KMS-11 (cell line): ENCODE data around the gene DHX8.

Experiments
- H2AFZ ChIP-seq: fragments of 200-600 bp; sonication (generic); 2 replicates; pipeline ENCODE4 v1.6.1; 2016; ENCODE audit warnings: antibody characterized with exemption, mixed run types, low read depth
- H3K27ac ChIP-seq: fragments of 200-600 bp; sonication (generic); 2 replicates; pipeline ENCODE4 v1.6.1; 2016; ENCODE audit warnings: mild to moderate bottlenecking, mixed run types
- H3K27me3 ChIP-seq: fragments of 200-600 bp; sonication (generic); 2 replicates; pipeline ENCODE4 v1.6.1; 2017; ENCODE audit warnings: mild to moderate bottlenecking, low read depth, mixed run types, moderate library complexity; ENCODE audit not compliant: insufficient read depth
- H3K36me3 ChIP-seq: fragments of 200-600 bp; sonication (generic); 2 replicates; pipeline ENCODE4 v1.6.1; 2017; ENCODE audit warnings: mild to moderate bottlenecking, mixed run types; ENCODE audit not compliant: insufficient read depth
- H3K4me1 ChIP-seq: fragments of 200-600 bp; sonication (generic); 2 replicates; pipeline ENCODE4 v1.6.1; 2016; ENCODE audit warnings: mild to moderate bottlenecking, low read depth, mixed run types; ENCODE audit not compliant: poor library complexity, severe bottlenecking
- H3K4me2 ChIP-seq: fragments of 200-600 bp; sonication (generic); 2 replicates; pipeline ENCODE4 v1.7.0; 2016; ENCODE audit warnings: mild to moderate bottlenecking, mixed run types
- H3K4me3 ChIP-seq: fragments of 200-600 bp; sonication (generic); IDR thresholded peaks from 2 replicates; pipeline ENCODE4 v1.6.1; 2017; ENCODE audit warnings: low read depth, low read length, mixed read lengths; ENCODE audit not compliant: insufficient read depth
- H3K79me2 ChIP-seq: fragments of 200-600 bp; sonication (generic); 2 replicates; pipeline ENCODE4 v1.6.1; 2016; ENCODE audit warnings: low read depth, mixed run types; ENCODE audit not compliant: insufficient read depth
- H3K9ac ChIP-seq: fragments of 200-600 bp; sonication (generic); 2 replicates; pipeline ENCODE4 v1.6.1; 2016; ENCODE audit warnings: mild to moderate bottlenecking, mixed run types
- H4K20me1 ChIP-seq: fragments of 200-600 bp; sonication (generic); 2 replicates; pipeline ENCODE4 v1.6.1; 2016; ENCODE audit warnings: mild to moderate bottlenecking, mixed run types; ENCODE audit not compliant: insufficient read depth
- TF ChIP-seq, protein P1 (sequence below): fragments of 200-600 bp; sonication (generic); conservative IDR thresholded peaks from 2 replicates; pipeline ENCODE4 v1.6.1; 2017; ENCODE audit warnings: low read depth, mild to moderate bottlenecking, antibody characterized with exemption, low read length, moderate library complexity, mixed read lengths

DHX8 gene

DNA sequence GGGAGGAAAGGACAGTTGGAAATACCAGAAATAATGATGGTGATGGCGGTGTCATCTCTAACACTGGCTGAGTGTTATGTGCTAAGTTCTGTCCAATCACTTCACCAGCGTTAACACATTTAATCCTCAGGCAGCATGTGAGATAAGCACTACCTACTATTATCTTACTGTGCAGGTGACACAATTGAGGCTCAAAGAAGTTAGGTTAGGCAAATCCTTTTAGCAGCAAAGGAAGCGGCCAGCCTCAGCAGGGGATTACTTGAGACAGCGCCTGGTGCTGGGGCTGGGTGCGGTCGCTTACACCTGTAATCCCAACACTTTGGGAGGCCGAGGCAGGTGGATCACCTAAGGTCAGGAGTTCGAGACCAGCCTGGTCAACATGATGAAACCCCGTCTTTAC, 18.7 kb upstream of the DHX8 start:
- no peaks in the 10 kb centered on the region for H3K79me2 ChIP-seq
- H3K27ac ChIP-seq, result no peak overlapping the region
- no peak overlapping the region for H2AFZ ChIP-seq
- H3K27me3 ChIP-seq, result no peaks in the 10 kb centered on the region
- H3K36me3 ChIP-seq, result no peaks in the 10 kb centered on the region
- TF ChIP-seq, protein P1, sequence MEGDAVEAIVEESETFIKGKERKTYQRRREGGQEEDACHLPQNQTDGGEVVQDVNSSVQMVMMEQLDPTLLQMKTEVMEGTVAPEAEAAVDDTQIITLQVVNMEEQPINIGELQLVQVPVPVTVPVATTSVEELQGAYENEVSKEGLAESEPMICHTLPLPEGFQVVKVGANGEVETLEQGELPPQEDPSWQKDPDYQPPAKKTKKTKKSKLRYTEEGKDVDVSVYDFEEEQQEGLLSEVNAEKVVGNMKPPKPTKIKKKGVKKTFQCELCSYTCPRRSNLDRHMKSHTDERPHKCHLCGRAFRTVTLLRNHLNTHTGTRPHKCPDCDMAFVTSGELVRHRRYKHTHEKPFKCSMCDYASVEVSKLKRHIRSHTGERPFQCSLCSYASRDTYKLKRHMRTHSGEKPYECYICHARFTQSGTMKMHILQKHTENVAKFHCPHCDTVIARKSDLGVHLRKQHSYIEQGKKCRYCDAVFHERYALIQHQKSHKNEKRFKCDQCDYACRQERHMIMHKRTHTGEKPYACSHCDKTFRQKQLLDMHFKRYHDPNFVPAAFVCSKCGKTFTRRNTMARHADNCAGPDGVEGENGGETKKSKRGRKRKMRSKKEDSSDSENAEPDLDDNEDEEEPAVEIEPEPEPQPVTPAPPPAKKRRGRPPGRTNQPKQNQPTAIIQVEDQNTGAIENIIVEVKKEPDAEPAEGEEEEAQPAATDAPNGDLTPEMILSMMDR, result no peak
- no peak overlapping the region for H3K9ac ChIP-seq
- no peaks in the 10 kb centered on the region for H4K20me1 ChIP-seq
- H3K4me3 ChIP-seq, result no peak overlapping the region
- H3K4me1 ChIP-seq, result no peaks in the 10 kb centered on the region
- H3K4me2 ChIP-seq, result no peak overlapping the region

DNA sequence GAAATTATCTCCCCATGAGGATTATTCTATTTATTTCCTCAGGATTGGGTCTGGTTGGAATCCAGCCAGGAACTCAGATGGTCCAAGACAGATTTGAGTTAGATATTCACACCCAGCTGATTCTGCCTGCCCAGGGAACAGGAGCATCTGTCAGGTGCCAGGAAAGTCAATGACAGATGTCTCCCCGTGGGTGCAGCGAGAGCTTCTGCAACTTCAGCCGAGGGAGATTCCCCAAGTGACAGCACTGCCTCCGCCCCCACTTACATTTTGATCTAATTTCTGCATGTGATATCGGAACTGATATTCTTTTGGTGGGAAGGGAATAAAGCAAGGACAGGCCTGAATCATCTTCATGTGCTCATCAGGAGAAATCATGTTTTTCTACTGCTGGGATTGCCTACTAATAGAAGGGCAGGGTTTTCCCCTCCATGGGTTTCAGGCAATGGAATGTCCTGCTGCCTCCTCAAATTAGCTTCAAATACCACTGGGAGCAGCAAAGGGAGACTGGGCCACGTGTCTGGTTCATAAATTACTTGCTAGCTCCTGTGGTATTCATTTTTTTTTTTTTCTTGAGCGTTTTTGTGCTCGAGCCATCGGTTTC, 15.7 kb upstream of the DHX8 start:
- Histone ChIP-seq H3K79me2 (no peaks in the 10 kb centered on the region), H3K9ac (no peak overlapping the region), H3K27me3 (no peaks in the 10 kb centered on the region), H3K4me2 (no peak overlapping the region), H3K27ac (no peak overlapping the region), H3K36me3 (no peaks in the 10 kb centered on the region), H4K20me1 (no peaks in the 10 kb centered on the region), H3K4me1 (no peaks in the 10 kb centered on the region), H2AFZ (no peak overlapping the region), H3K4me3 (no peak overlapping the region)
- TF ChIP-seq, protein P1, result no peak

DNA sequence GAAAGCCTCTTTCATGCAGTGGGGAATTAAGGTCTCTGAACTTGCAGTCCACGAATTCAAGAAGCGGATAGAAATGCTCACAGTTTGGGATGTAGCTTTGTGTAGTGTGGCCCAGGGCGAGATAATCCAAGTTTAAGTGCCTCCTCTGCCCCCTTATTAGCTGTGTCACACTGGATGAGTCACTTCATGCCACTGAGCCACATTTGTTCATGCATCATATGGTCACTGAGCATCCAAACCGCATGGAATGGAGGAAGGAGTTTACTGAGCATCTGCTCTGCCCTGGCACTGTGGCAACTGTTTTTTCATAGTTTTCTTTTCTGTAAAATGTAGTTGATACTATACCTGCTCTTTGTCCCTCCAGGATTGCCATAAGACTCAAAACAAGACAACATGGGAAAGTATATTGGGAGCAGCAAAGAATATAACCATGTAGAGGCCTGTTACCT, 15.1 kb upstream of the DHX8 start:
- Histone ChIP-seq H2AFZ (no peak overlapping the region), H3K79me2 (no peaks in the 10 kb centered on the region), H3K27ac (no peak overlapping the region), H3K9ac (no peak overlapping the region), H3K4me2 (no peak overlapping the region), H4K20me1 (no peaks in the 10 kb centered on the region), H3K36me3 (no peaks in the 10 kb centered on the region), H3K4me1 (no peaks in the 10 kb centered on the region), H3K27me3 (no peaks in the 10 kb centered on the region), H3K4me3 (no peak overlapping the region)
- TF ChIP-seq, protein P1, result no peak

DNA sequence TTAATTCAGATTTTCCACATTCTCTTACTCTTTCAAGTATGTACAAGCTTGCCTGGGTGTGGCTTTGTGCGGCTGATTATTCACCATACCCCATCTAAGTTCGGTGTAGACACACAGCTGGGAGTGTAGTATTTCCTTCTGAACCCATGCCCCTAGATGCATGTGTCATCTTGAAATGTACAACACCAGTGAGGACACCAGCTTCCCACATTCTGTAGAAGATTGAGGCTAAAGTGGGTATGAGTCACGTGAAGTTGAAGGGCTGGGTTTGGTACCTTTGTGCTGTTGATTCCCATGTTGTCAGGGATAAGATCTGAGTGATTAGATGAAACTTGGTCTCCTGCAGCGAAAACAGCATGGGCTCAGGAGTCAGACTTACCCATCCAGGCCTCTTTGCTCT, 14.6 kb upstream of the DHX8 start:
- H2AFZ ChIP-seq, result no peak overlapping the region
- no peak overlapping the region for H3K4me3 ChIP-seq
- TF ChIP-seq, protein P1, result no peak
- H3K79me2 ChIP-seq, result no peaks in the 10 kb centered on the region
- H3K9ac ChIP-seq, result no peak overlapping the region
- H3K27me3 ChIP-seq, result no peaks in the 10 kb centered on the region
- no peaks in the 10 kb centered on the region for H3K36me3 ChIP-seq
- H4K20me1 ChIP-seq, result no peaks in the 10 kb centered on the region
- H3K4me1 ChIP-seq, result no peaks in the 10 kb centered on the region
- H3K27ac ChIP-seq, result no peak overlapping the region
- H3K4me2 ChIP-seq, result no peak overlapping the region
